Gastroesophageal sphincter (tissue), 4 donors: ENCODE data around the gene MEGF11. TPM values are rescaled to one million over a fixed set of nuclear protein-coding genes. Genes with fewer than 3 reads are reported as not detected.

ENCODE experiments used
- ATAC-seq: fragments of 150-250 bp; one replicate; pipeline ENCODE4 v1.9.1; 2016; ENCODE audit warnings: mild to moderate bottlenecking, moderate library complexity
- H3K27ac ChIP-seq, 4 donors: fragments of 200-600 bp; sonication (generic) in 3 of 4; 1 replicate in 3 of 4; 2 replicates in 1 of 4; pipeline ENCODE4 v1.5.1; 2016 to 2019
- H3K27me3 ChIP-seq: fragments of 200-600 bp; sonication (generic); one replicate; pipeline ENCODE4 v1.5.1; 2019
- H3K36me3 ChIP-seq, 2 donors: fragments of 200-600 bp; sonication (generic); one replicate each; pipeline ENCODE4 v1.5.1; 2019; ENCODE audit warnings: control low read depth in 1 of 2
- H3K4me1 ChIP-seq, 3 donors: fragments of 200-600 bp; sonication (generic); 1 replicate in 2 of 3; 2 replicates in 1 of 3; pipeline ENCODE4 v1.5.1; 2016 to 2019; ENCODE audit warnings: control low read depth in 2 of 3
- H3K4me3 ChIP-seq, 2 donors: fragments of 200-600 bp; sonication (generic); one replicate each; pipeline ENCODE4 v1.5.1; 2019; ENCODE audit warnings: mild to moderate bottlenecking in 1 of 2, moderate library complexity in 1 of 2
- H3K9me3 ChIP-seq, 3 donors: fragments of 200-600 bp; sonication (generic); one replicate each; pipeline ENCODE4 v1.5.1; 2017 to 2019; ENCODE audit warnings: control low read depth in 2 of 3
- EP300 ChIP-seq: sonication (generic); formaldehyde crosslinking; IDR thresholded peaks from one replicate; pipeline ENCODE4 v1.6.1; 2017; ENCODE audit warnings: antibody characterized with exemption, mild to moderate bottlenecking
- POLR2A ChIP-seq, 2 donors: fragments of 450-650 bp; IDR thresholded peaks; one replicate each; pipeline ENCODE4 v1.6.1; 2017; ENCODE audit warnings: antibody characterized with exemption in 2 of 2, mild to moderate bottlenecking in 2 of 2, moderate library complexity in 1 of 2
- POLR2AphosphoS5 ChIP-seq: sonication (generic); formaldehyde crosslinking; IDR thresholded peaks from one replicate; pipeline ENCODE4 v1.6.1; 2017; ENCODE audit warnings: antibody characterized with exemption
- WGBS, 2 donors: methylation state at CpG; one replicate each; pipeline ENCODE4 v1.1.5; 2018; ENCODE audit warnings: low coverage in 1 of 2; 5-methylcytosine and 5-hydroxymethylcytosine counted together
- total RNA-seq, 4 donors: library from RNA; depleted of rRNA; stranded (reverse); fragments of >200 nt; gene quantifications; one replicate each; pipeline ENCODE4 v1.1.0, GENCODE V29; 2016
- TF ChIP-seq, protein P1 (sequence below), 4 experiments: fragments of 200-600 bp in 2 of 4; fragments of 450-650 bp in 2 of 4; sonication (generic) in 1 of 4; IDR thresholded peaks; one replicate each; pipeline ENCODE4 v1.5.1; 2017 to 2019; ENCODE audit warnings: antibody characterized with exemption in 4 of 4, mild to moderate bottlenecking in 2 of 4, moderate library complexity in 2 of 4

The MEGF11 gene
- total RNA-seq, 4 donors from 2014 or later: 0.08 TPM; not detected in 3

DNA sequence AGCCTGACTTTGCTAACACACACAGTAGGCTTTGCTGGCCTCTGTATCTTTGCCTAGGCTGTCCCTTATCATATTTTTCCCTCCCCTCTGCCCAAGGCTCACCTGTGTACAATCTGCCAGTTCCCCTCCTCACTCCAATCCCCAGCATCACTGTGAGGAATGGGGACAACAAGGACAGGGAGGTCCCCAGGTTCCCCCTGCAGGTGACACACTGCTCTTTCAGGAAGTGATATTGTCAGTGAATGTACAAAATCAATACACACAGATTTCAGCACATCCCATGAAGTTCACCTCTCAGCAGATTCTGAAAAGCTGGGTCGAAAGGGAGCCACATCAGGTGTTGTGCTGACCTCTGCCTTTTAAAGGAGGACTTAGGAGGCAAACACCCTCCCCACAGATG is 206.8 kb downstream of the MEGF11 start:
- TF ChIP-seq EP300 (no peak), POLR2AphosphoS5 (no peak), POLR2A (IDR thresholded peaks at IDR 0.05) (no peak)
- TF ChIP-seq, protein P1, sequence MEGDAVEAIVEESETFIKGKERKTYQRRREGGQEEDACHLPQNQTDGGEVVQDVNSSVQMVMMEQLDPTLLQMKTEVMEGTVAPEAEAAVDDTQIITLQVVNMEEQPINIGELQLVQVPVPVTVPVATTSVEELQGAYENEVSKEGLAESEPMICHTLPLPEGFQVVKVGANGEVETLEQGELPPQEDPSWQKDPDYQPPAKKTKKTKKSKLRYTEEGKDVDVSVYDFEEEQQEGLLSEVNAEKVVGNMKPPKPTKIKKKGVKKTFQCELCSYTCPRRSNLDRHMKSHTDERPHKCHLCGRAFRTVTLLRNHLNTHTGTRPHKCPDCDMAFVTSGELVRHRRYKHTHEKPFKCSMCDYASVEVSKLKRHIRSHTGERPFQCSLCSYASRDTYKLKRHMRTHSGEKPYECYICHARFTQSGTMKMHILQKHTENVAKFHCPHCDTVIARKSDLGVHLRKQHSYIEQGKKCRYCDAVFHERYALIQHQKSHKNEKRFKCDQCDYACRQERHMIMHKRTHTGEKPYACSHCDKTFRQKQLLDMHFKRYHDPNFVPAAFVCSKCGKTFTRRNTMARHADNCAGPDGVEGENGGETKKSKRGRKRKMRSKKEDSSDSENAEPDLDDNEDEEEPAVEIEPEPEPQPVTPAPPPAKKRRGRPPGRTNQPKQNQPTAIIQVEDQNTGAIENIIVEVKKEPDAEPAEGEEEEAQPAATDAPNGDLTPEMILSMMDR (IDR thresholded peaks at IDR 0.05): no peak
- no peaks in the 10 kb centered on the region for H3K36me3 ChIP-seq
- H3K27ac ChIP-seq: no peak overlapping the region
- H3K27me3 ChIP-seq: peaks cover 27% of the 10 kb centered on the region
- ATAC-seq: no peak
- no peaks in the 10 kb centered on the region for H3K4me1 ChIP-seq
- no peak overlapping the region for H3K4me3 ChIP-seq
- WGBS, 2 donors: 33 to 60% methylated on average over 1 of the region's 1 CpG
- H3K9me3 ChIP-seq: no peaks in the 10 kb centered on the region

DNA sequence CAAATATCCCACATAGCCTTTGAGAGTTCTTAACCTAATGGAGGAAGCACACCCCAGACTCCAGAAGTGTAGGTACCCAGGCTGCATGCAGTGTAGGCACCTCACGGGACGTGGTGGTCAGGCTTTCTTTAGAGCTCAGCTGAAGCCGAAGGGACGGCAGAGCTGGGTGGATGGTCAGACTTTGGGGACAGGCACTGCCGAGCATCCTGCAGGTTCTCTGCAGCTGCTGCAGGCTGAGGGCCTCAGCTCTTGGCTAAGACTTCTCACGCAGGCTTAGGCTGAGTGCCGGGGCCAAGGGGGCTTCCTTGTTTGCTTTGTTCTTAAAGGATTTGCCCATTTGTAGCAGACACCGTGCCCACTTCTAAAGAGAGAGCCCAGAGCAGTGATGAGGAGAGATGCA is 207.2 kb downstream of the MEGF11 start:
- Histone ChIP-seq H3K36me3 (no peaks in the 10 kb centered on the region), H3K9me3 (no peaks in the 10 kb centered on the region), H3K4me3 (no peak overlapping the region), H3K27me3 (peaks cover 31% of the 10 kb centered on the region), H3K4me1 (no peaks in the 10 kb centered on the region), H3K27ac (no peak overlapping the region)
- ATAC-seq: no peak
- WGBS, 2 donors: 44 to 80% methylated on average over 1 to 3 of the region's 8 CpGs
- TF ChIP-seq EP300 (no peak), POLR2AphosphoS5 (no peak), POLR2A (IDR thresholded peaks at IDR 0.05) (no peak)
- TF ChIP-seq, protein P1 (IDR thresholded peaks at IDR 0.05): no peak

DNA sequence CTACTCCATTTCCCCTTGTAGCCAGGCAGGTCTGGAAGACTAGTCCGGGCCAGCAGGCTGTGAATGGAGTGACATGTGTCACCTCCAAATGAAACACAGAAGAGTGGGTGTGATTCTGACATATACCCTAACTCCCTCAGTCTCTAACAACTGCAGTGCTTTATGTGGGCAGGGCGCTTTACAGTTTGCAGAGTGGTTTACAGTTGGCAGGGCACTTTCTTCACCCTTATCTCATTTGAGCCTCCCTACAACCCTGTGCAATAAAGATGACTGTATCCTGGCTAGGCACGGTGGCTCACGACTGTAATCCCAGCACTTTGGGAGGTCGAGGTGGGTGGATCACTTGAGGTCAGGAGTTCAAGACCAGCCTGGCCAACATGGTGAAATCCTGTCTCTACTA is 208.0 kb downstream of the MEGF11 start:
- WGBS, 2 donors: 70% methylated on average over 2 of the region's 5 CpGs; no CpG with 5 or more reads in 1 of the 2 donors
- Histone ChIP-seq H3K4me1 (no peaks in the 10 kb centered on the region), H3K4me3 (no peak overlapping the region), H3K36me3 (no peaks in the 10 kb centered on the region), H3K9me3 (no peaks in the 10 kb centered on the region), H3K27me3 (peaks cover 31% of the 10 kb centered on the region), H3K27ac (no peak overlapping the region)
- TF ChIP-seq, protein P1 (IDR thresholded peaks at IDR 0.05): no peak
- TF ChIP-seq EP300: no peak
- TF ChIP-seq POLR2A (IDR thresholded peaks at IDR 0.05): no peak
- TF ChIP-seq POLR2AphosphoS5: no peak
- ATAC-seq: no peak

DNA sequence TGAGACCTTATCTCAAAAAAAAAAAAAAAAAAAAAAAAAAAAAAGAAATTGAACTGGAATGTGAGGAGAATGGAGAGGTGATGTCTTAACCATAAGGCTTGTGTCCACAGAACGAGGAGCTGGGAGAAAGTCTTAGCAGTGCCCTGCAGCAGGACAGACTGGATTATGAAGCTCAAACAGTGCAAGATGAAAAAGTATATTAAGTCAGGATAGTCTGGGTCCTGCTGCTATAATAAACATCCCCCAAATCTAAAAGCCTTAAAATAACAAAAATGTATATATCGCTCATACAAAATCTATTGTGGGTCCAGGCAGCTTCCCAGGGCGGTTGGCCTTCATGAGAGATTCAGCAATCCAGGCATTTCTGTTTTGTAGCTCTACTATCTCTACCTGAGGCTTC is 208.7 kb downstream of the MEGF11 start:
- no peak overlapping the region for H3K27ac ChIP-seq
- H3K4me1 ChIP-seq: no peaks in the 10 kb centered on the region
- 67 to 78% methylated on average over 3 of the region's 3 CpGs for WGBS, 2 donors
- H3K4me3 ChIP-seq: no peak overlapping the region
- H3K9me3 ChIP-seq: no peaks in the 10 kb centered on the region
- peaks cover 27% of the 10 kb centered on the region for H3K27me3 ChIP-seq
- ATAC-seq: no peak
- no peaks in the 10 kb centered on the region for H3K36me3 ChIP-seq
- TF ChIP-seq POLR2AphosphoS5 (no peak), EP300 (no peak), POLR2A (IDR thresholded peaks at IDR 0.05) (no peak)
- TF ChIP-seq, protein P1 (IDR thresholded peaks at IDR 0.05): no peak

DNA sequence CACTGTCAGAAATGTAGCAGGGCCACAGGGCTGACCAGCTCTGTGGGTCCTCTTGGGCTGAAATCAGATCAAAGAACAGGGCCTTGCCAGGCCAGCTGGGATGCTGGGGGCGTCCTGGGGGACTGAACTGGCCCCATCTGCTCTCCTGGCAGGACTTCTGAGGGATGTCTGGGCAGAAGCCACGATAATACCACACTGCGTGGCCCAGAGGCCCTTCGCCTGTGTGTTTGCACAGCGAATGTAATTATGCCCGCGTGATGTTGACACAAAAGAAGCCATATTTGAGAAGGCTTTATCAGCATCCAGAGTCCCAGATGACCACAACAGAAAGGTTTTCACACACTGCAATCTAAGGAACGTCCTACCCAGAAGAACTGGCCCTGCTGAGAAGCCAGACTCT is 210.3 kb downstream of the MEGF11 start:
- no peak overlapping the region for H3K4me3 ChIP-seq
- H3K27ac ChIP-seq: no peak overlapping the region
- no peaks in the 10 kb centered on the region for H3K36me3 ChIP-seq
- 62% methylated on average over 5 of the region's 8 CpGs; no CpG with 5 or more reads in 1 of the 2 donors for WGBS, 2 donors
- no peak for ATAC-seq
- H3K4me1 ChIP-seq: peaks cover 0 to 4% (median 0%) of the 10 kb centered on the region in 3 donors
- peaks cover 28% of the 10 kb centered on the region for H3K27me3 ChIP-seq
- TF ChIP-seq, protein P1 (IDR thresholded peaks at IDR 0.05): no peak
- no peaks in the 10 kb centered on the region for H3K9me3 ChIP-seq
